Measurements from ENCODE around the gene CLSTN2.

Gene CLSTN2

DNA sequence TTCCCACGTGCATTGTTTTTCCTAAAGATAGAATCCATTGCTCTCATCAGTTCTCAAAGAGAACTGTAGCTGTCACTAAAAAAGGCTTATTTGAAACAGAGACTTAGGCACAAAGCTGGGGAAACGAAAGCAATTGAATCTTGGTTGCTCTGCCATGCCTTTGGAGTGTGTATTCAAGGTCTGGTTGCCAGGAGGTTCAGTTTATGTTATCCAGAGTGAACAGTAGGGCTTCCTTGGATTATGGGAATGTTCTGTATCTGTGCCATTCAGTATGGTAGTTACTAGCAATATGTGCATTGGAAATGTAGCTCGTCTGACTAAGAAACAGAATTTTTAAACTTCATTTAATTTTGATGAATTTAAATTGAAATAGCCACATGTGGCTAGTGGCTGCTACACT, 50.6 kb downstream of the CLSTN2 start:
- TF ChIP-seq JUND (IDR thresholded peaks at IDR 0.05; ENCODE audit: low read depth) = no peak
- DNase-seq (ENCODE audit: low read depth in 1 of 2, low spot score in 1 of 2) = no peak
- in situ Hi-C loops (cut with HindIII; ENCODE audit: low pct_unique_long_range_greater_than_20kb, low sequenced_read_pairs) = no loop called here

DNA sequence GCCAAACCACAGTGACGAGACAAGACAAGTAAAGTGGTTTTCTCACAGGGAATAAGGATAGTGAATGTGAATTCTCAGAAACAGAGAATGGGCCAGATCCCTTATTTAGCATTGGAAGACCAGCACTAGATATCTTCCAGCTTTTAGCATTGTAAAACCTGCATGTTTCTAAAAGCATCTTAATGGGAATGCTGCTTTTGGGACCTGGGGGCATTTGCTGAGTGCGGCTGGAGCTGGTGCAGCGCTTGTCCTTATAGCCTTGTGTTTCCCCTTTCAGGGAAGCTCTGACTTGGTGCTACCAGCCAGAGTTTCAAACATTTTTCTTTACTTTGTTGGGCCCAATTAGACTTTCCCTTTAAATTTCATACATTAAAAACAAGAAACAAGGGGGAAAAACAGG, 52.9 kb downstream of the CLSTN2 start:
- in situ Hi-C loops (cut with HindIII; ENCODE audit: low pct_unique_long_range_greater_than_20kb, low sequenced_read_pairs) = no loop called here
- DNase-seq (ENCODE audit: low read depth in 1 of 2, low spot score in 1 of 2) = no peak
- no peak for TF ChIP-seq JUND (IDR thresholded peaks at IDR 0.05; ENCODE audit: low read depth)

DNA sequence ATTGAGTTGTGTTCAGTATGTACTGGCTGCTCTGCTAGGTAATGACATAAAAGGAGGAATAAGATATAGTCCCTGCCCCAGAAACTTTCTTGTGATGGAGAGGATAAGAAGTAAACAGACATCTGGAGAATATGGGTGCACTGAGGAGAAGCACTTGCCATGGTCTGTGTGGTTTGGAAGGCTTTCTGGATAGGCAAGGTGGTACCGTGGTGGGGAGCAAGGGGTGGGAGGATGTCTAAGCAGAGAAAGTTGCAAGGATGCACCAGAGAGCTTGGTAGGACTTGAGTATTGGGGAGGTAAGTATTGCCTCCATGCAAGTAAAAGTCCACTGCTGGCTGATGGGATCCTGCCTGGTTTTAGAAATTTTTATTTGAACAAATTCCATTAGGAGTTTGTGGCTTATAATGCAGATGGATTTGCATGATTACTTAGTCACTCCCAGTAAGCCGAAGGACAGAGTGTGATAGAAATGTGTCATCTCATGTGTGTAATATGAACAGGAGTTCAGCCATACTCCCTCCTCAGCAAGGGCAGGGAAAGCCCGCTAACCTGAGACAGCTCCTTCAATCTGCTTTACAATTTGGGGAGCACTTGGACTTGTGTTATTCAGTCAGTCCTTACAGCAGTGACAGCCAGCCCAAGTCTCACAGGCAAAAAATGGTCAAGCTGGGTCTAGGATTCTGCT, 53.6 kb downstream of the CLSTN2 start:
- DNase-seq (ENCODE audit: low read depth in 1 of 2, low spot score in 1 of 2) = no peak
- TF ChIP-seq JUND (IDR thresholded peaks at IDR 0.05; ENCODE audit: low read depth) = no peak
- in situ Hi-C loops (cut with HindIII; ENCODE audit: low pct_unique_long_range_greater_than_20kb, low sequenced_read_pairs) = no loop called here

DNA sequence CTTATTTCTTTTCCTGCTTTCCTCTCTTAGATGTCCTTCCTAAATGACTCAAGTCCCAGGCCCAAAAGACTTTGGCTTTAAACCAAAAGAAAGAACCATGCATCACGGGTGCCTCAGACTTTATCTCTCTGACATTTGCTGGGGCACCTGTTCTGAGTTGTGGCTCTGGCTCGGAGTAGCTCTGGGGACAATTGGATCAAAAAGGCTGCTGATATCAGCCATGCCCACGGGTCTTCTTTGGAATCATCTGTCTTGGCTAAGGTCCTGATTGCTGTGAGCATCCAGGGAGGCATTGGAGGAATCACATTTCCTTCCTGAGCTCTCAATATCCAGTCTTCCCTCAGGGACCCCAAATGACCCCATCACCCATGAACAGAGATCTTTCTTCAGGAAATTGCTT, 59.9 kb downstream of the CLSTN2 start:
- in situ Hi-C loops (cut with HindIII; ENCODE audit: low pct_unique_long_range_greater_than_20kb, low sequenced_read_pairs) = no loop called here
- DNase-seq (ENCODE audit: low read depth in 1 of 2, low spot score in 1 of 2) = no peak
- no peak for TF ChIP-seq JUND (IDR thresholded peaks at IDR 0.05; ENCODE audit: low read depth)

DNA sequence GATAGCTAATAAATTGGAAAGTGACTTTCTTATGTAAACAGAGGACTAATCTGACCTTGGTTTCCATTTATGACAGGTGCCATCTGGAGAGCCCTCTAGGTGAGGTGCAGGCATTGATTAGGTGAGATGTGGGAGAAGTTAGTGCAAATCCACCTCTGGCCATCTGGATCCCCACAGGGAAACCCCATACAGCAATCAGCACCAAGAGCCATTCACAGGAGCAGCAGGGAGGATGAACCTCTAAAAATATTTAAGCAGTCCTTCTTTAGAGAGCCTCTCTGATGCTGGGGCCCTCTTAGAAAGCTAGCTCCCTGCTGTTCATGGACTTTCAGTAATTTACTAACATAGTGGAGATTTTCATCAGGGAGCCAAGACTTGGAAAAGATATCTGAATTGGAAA, 69.3 kb downstream of the CLSTN2 start:
- in situ Hi-C loops (cut with HindIII; ENCODE audit: low pct_unique_long_range_greater_than_20kb, low sequenced_read_pairs) = no loop called here
- TF ChIP-seq JUND (IDR thresholded peaks at IDR 0.05; ENCODE audit: low read depth) = no peak
- DNase-seq (ENCODE audit: low read depth in 1 of 2, low spot score in 1 of 2) = no peak

DNA sequence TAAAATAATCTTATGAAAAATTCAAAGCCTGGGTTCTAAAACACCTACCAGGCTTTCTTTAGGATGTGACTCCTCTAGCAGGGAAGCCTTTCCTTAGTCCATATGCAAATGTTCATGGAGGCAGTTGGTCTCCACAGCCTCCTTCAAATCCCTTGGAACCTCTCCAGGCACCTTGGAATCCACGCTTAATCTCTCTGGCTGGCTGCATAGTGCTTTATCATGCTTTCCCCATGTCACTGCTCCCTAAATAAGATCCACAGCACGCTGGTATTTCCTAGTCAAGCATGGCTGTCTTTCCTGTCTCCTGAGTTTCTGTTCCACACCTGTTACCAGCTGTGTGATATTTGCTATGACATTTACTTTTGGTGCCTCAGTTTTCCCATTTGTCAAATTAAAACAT, 71.3 kb downstream of the CLSTN2 start:
- no peak for TF ChIP-seq JUND (IDR thresholded peaks at IDR 0.05; ENCODE audit: low read depth)
- in situ Hi-C loops (cut with HindIII; ENCODE audit: low pct_unique_long_range_greater_than_20kb, low sequenced_read_pairs) = no loop called here
- DNase-seq (ENCODE audit: low read depth in 1 of 2, low spot score in 1 of 2) = no peak

DNA sequence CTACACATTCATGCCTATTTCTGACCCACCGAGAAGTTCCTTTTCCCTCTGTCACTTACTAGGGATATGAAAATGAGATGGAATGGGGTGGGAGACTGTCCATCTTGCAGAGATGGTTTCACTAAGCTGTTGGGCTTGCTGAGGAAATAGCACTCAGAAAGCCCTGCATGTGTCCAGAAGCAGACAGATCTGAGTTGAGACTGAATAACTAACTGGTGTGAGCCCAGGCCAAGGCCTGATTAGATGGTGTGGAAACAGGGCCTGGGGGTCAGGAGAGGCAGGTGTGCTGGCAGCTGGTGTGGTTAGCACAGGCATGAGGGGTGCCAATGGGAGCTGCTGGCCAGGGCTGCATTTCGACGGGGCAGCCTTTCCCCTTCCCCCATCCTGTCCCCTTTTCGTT, 72.1 kb downstream of the CLSTN2 start:
- in situ Hi-C loops (cut with HindIII; ENCODE audit: low pct_unique_long_range_greater_than_20kb, low sequenced_read_pairs) = no loop called here
- no peak for TF ChIP-seq JUND (IDR thresholded peaks at IDR 0.05; ENCODE audit: low read depth)
- DNase-seq (ENCODE audit: low read depth in 1 of 2, low spot score in 1 of 2) = no peak

DNA sequence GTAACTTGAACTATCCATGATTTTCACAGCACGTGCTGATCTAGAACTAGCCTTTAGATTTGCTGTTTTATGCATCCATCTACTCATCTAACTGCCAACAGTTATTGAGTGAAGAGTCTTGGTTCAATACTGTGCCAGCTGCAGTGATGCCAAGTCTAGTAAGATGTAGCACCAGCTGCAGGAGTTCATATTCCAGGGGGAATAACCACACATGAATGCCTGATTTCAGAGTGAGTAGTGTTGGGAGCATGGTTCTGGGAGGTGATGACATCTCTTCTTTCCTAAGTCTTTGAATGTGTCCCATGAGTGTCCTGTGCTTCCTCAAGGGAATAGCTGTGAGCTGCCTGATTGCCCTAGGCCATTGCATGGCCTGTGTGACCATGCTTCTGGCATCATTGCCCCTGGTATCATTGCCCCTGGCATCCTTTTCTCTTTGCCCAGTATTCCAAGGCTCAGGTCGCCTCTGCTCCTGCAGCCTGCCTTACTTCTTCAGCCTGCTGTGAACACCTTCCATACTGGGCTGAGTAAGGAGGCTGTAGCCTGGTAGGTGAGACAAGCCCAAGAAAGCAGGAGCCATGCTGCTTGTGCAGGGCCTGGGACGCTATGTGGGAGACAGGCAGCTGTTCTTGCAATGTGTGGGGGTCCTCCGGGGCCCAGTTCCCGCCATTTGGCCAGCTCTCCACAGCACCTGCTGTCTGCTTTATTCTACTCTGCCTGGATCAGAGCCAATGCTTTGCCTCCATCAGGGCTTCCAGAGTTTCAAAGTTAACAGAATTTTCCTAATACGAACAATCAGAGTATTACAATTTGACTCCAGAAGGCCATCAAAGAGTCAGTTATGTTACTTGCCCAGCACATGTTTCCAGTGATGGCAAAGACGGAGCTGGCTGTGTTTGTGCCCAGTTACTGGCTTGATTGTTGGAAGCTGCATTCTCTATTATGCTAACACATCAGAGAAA, 73.2 kb downstream of the CLSTN2 start:
- in situ Hi-C loops (cut with HindIII; ENCODE audit: low pct_unique_long_range_greater_than_20kb, low sequenced_read_pairs) = no loop called here
- DNase-seq (ENCODE audit: low read depth in 1 of 2, low spot score in 1 of 2) = no peak
- no peak for TF ChIP-seq JUND (IDR thresholded peaks at IDR 0.05; ENCODE audit: low read depth)

DNA sequence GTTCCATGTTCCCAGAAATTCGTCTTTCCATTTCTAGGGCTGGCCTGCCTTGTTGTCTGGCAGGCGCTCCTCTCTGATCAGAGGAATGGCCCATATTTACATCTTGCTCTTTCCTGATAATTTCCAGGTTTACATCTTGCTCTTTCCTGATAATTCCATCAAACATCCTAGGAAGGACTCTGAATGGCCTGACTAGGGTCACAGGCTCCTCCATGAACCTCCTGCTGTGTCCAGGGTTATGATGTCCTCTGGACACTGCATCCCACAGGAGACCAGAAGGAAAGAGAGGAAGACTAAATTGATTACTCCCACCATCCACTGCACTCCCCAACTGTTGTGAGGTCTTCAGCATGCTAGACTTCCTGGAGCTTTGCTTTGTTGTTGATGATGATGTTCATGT, 75.4 kb downstream of the CLSTN2 start:
- TF ChIP-seq JUND (IDR thresholded peaks at IDR 0.05; ENCODE audit: low read depth) = no peak
- DNase-seq (ENCODE audit: low read depth in 1 of 2, low spot score in 1 of 2) = no peak
- in situ Hi-C loops (cut with HindIII; ENCODE audit: low pct_unique_long_range_greater_than_20kb, low sequenced_read_pairs) = no loop called here

DNA sequence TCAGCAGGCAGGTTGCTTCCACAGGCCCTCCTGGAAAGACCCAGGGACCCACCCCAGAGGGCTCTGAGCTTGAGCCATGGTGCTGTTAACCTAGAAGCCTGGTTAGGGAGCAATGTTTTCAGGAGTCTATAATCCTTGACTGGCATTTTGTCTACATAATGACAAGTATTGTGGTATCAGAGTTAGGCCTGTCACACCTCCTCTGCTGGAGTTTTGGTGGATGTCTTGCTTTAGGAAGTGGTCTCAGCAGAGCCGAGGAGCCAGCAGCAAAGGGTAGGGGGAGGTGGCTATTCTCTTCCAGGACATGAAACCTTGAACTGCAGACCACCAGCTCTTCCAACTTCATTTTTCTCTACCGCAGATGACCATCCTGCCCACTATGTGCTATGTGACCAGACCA, 76.1 kb downstream of the CLSTN2 start:
- DNase-seq (ENCODE audit: low read depth in 1 of 2, low spot score in 1 of 2) = no peak
- in situ Hi-C loops (cut with HindIII; ENCODE audit: low pct_unique_long_range_greater_than_20kb, low sequenced_read_pairs) = no loop called here
- TF ChIP-seq JUND (IDR thresholded peaks at IDR 0.05; ENCODE audit: low read depth) = no peak

DNA sequence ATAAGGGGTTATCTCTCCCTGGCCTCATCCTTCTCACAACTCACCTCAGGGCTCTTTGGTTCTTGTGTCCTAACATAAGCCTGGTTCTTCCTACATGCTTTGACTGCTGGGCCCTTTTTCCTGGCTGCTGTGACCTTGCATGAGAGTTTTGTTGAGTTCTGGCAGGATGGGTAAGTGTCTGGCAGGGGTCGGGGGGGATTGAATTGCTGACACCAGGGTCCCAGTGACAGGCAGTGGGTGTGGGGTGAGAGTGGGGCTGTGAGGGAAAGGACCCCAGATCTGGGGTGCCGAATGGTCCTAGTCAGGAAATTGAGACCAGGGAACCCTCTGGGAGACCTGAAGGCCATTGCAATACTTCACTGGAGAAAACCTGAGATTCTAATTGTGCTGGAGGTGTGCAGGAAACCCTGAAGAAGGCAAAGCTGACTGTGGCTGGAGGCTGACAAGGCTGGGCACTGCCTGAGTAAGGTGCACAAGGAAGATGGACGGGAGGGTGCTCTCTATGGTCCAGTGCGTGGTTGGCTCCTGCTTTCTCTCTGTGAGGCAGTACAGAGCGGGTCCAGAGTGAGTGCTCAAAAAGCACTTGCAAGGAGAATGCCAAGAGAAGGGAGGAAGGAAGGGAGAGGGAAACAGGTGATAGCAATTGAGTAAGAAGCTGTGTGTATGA, 76.8 kb downstream of the CLSTN2 start:
- no peak for DNase-seq (ENCODE audit: low read depth in 1 of 2, low spot score in 1 of 2)
- in situ Hi-C loops (cut with HindIII; ENCODE audit: low pct_unique_long_range_greater_than_20kb, low sequenced_read_pairs) = no loop called here
- TF ChIP-seq JUND (IDR thresholded peaks at IDR 0.05; ENCODE audit: low read depth) = no peak

DNA sequence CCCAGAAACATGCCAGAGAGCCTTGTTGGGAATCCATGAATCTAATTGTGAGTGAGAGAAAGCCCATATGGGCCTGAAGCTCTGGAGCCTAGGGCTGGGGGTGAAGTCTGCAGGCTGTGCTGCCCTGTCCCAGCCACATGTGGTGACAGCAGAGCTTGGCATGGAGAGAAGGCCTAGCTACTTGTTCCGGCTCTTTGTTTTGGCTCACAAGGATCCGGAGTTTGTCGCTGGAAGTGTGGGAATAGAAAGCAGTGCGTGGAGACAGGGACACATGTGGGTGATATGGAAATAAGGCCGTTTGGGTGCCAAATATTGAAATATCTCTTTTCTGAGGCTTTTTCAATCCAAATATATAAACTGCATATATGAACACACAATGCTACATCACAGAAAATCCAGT, 78.2 kb downstream of the CLSTN2 start:
- no peak for TF ChIP-seq JUND (IDR thresholded peaks at IDR 0.05; ENCODE audit: low read depth)
- in situ Hi-C loops (cut with HindIII; ENCODE audit: low pct_unique_long_range_greater_than_20kb, low sequenced_read_pairs) = no loop called here

More for the DNA sequence above, 78.2 kb downstream of the CLSTN2 start:
- DNase-seq (ENCODE audit: low read depth in 1 of 2, low spot score in 1 of 2) = no peak

Measured in T47D (cell line).